Activated CD8-positive, alpha-beta memory T cell treated with anti-CD3 and anti-CD28 coated beads for 36 hours (primary cell): ENCODE measurements around the gene ARHGAP19. TPM values are rescaled to one million over a fixed set of nuclear protein-coding genes. Genes with fewer than 3 reads are reported as not detected.

Source experiments
- CTCF ChIA-PET: fragments of 350-600 bp; sonication (Branson Sonifier 250); formaldehyde crosslinking; loops from one replicate; lab custom pipeline; 2021; ENCODE audit warnings: antibody characterized with exemption; lab: Charles Lee
- POLR2A ChIA-PET: fragments of 350-600 bp; sonication (Branson Sonifier 250); formaldehyde crosslinking; loops from one replicate; lab custom pipeline; 2021; ENCODE audit warnings: antibody characterized with exemption; lab: Charles Lee
- total RNA-seq, 2 experiments: library from RNA; stranded (reverse); gene quantifications; one replicate each; pipeline ENCODE4 v1.2.3, GENCODE V29; 2021

The ARHGAP19 gene
- total RNA-seq, 2 experiments from 2014 or later = 27.3 to 29.8 TPM

DNA sequence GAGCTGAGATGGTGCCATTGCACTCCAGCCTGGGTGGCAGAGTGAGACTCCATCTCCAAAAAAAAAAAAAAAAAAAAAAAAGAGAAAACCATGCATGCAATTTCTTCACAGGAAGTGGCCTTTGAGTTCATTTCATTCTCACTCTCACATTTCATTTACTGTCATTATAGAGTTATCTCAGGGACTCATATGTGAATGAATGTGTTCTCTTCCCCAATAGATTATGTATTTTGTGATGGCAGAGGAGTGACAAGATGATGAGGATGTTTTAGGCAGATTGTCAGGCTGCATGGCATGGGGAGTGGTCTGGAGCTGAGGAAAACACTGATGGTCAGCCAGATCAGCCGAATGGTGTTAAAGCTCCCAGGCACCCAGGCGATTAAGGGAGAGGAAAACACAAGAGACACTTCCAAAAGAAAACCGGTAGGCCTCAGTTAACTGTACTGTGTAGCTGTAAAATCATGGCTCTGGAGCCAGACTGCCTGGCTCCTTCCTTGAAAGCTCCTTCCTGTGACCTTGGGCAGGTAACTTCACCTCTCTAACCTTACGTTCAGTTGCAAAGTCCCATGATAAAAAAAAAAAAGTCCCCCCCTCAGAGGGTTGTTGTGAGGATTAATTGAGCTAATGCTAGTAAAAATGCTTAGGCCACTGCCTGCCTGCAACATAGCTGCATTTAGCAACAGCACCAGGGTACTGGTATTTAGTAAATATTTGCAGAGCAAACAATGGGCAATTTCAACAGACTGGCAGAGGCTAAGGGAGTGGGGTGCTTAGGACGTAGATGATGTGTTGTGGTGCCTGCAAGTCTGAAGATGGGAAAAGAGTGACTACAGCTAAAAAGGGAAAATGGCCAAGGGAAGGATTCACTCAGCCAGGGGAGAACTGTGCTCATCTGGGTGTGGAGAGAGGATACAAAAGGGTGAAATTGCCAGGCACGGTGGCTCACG is 35.2 kb upstream of the ARHGAP19 start:
- ChIA-PET POLR2A (interaction anchor here (0.6 to 0.9 kb wide), 3 partner anchors 13 to 949 kb away, joined by 3 to 9 read pairs (median 6); no protein-coding TSS in a partner anchor), CTCF (interaction anchor here (0.6 to 1.0 kb wide), 3 partner anchors 18 to 386 kb away, joined by 3 to 4 read pairs (median 3); partner anchors contain the start of gene MARVELD1)

DNA sequence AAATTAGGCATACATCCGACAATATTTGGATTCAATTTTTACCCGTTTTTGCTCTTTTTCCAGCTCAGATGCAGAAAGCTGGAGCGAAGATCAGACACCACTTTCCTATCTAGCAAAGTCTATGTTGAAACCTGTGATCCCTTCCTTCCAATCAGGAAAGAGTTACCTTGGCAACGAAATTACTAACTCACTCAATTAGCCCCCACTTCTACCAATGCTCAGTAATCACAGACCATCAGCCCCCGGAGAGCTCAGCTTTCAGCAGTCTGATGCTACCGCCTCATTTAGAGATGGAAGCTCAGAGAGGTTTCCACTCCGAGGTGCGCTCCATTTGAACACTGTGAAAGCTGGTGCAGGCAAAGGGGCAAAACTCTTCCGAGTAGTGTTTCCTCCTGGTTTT is 33.3 kb upstream of the ARHGAP19 start:
- ChIA-PET CTCF (interaction anchor here (1.0 kb wide), 1 partner anchor 47 kb away, joined by 3 read pairs; no protein-coding TSS in a partner anchor), POLR2A (no interaction called here)

DNA sequence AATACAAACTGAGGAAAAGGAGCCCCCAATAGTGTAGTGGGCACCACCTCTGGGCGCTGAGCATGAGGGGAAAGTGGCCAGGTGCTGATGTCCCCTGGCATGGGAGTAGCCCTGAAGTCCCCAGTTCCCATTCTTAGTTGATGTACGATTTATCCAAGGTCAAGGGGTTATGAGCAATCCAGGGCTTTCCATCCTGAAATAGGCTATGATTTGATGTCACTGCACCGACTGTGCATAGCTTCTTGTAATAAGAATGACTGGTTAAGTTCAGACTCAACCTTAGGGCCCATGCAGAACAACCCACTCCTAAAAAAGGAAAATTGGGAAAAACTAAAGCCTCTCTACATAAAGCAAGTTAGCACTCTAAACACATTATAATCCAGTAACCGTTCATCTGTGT is 31.1 kb upstream of the ARHGAP19 start:
- CTCF ChIA-PET = no interaction called here

DNA sequence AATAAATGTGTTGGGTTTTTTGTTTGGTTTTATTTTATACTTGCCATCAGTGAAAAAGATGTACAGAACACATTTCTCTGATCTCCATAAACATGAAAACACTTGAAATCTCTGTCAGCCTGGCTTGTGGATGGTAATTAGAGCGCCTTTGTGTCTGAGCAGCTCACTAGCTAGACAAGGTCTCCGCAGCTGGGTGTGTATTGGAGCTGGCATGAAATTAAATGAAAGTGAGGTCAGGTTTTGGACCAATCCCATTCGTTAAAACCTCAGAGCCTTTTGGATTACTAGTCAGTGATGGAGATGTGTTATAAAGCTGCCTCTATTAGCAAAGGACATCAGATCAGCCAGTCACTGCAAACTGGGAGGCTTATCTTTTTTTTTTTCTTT is 29.4 kb upstream of the ARHGAP19 start:
- ChIA-PET CTCF (no interaction called here), POLR2A (interaction anchor here (2.2 kb wide), 1 partner anchor 11 kb away, joined by 9 read pairs; no protein-coding TSS in a partner anchor)

More for the DNA sequence above, 31.1 kb upstream of the ARHGAP19 start:
- POLR2A ChIA-PET = interaction anchor here (0.7 kb wide), 1 partner anchor 1267 kb away, joined by 4 read pairs; no protein-coding TSS in a partner anchor

DNA sequence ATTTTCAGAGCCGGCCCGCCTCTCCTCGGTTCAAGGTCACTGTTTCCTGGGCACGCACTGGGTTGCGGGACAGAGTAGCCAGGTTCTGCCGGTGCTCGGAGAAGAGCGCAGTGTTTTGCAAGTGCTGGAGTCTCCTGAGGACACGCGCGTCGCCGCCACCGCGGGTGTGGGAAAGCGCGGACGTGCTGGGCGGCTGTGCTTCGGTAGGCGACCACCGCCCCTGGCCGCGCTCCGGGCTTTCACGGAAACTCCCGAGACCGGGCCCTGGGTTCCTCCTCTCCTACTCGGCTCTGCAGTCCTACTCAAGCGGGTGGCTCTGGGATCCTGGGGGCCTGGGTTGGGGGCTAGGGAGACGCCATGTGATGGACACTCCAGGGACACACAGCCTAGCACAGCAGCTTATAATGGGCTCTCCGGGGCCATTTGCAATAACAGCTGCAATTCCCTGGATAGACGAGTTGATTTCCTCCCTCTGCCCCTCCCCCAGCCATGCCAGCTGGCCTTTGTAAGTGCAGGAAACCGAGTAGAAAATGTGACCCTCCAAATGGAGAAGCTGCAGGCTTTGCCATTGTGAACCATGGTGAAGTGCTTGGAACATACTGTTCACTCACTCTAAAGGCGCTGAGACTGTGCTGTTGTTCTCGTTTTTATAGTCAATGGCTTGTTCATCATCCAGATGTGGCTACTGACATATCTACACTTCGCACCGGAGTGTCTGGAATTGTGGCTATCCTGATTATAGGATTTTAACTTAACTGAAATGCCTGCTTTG is 28.8 kb upstream of the ARHGAP19 start:
- ChIA-PET POLR2A (interaction anchor here (2.2 kb wide), 1 partner anchor 12 kb away, joined by 9 read pairs; no protein-coding TSS in a partner anchor), CTCF (no interaction called here)

DNA sequence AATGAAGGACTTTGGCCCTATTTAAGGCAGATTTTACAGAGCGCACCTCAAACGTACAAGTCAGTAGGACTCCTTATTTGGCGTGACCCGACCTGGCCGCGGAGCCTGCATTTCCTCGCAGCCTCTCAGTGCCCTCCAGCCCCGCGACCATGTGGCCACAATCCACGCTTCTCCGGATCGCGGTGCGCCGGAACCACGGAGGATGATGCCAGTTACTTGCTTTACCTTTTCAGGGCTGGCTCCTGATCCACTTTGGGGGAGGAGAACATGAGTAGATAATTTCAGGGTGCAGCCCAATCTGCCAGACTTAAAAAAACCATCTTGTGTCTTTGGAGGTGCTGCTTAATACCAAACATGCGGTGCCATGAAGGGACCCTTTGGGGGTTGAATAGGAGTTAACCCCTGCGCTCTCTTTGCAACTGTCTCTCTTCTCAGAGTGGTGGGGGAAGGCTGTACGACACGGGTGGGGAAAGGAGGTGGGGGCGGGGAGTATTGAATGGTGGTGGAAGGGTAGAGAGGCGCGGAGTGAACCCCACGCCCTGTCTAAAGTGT is 28.1 kb upstream of the ARHGAP19 start:
- CTCF ChIA-PET = interaction anchor here (0.9 to 2.2 kb wide), 2 partner anchors 13 to 21 kb away, joined by 3 to 15 read pairs; partner anchors contain the start of gene FRAT2
- POLR2A ChIA-PET = interaction anchor here (1.0 to 2.3 kb wide), 3 partner anchors 12 to 80 kb away, joined by 4 to 32 read pairs (median 9); partner anchors contain the start of genes FRAT2 and RRP12

DNA sequence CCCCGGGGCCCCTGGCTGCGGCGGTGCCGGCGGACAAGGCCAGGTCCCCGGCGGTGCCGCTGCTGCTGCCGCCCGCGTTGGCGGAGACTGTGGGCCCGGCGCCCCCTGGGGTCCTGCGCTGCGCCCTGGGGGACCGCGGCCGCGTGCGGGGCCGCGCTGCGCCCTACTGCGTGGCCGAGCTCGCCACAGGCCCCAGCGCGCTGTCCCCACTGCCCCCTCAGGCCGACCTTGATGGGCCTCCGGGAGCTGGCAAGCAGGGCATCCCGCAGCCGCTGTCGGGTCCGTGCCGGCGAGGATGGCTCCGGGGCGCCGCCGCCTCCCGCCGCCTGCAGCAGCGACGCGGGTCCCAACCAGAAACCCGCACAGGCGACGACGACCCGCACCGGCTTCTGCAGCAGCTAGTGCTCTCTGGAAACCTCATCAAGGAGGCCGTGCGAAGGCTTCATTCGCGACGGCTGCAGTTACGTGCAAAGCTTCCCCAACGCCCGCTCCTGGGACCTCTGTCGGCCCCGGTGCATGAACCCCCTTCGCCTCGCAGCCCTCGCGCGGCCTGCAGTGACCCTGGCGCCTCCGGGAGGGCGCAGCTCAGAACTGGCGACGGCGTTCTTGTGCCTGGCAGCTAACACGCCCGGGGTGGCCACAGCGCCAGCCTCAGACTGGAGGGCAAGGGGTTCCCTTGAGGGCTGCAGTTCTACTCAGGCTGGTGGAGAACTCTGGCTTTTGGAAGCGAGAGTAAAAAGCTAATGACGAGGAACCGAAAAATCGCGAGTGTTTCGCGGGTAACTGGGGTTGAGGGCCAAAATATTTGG is 27.4 kb upstream of the ARHGAP19 start:
- POLR2A ChIA-PET = interaction anchor here (0.7 to 2.3 kb wide), 4 partner anchors 13 to 124 kb away, joined by 3 to 32 read pairs (median 4); partner anchors contain the start of genes FRAT2 and RRP12
- CTCF ChIA-PET = interaction anchor here (0.9 to 2.2 kb wide), 2 partner anchors 13 to 21 kb away, joined by 3 to 15 read pairs; partner anchors contain the start of gene FRAT2

DNA sequence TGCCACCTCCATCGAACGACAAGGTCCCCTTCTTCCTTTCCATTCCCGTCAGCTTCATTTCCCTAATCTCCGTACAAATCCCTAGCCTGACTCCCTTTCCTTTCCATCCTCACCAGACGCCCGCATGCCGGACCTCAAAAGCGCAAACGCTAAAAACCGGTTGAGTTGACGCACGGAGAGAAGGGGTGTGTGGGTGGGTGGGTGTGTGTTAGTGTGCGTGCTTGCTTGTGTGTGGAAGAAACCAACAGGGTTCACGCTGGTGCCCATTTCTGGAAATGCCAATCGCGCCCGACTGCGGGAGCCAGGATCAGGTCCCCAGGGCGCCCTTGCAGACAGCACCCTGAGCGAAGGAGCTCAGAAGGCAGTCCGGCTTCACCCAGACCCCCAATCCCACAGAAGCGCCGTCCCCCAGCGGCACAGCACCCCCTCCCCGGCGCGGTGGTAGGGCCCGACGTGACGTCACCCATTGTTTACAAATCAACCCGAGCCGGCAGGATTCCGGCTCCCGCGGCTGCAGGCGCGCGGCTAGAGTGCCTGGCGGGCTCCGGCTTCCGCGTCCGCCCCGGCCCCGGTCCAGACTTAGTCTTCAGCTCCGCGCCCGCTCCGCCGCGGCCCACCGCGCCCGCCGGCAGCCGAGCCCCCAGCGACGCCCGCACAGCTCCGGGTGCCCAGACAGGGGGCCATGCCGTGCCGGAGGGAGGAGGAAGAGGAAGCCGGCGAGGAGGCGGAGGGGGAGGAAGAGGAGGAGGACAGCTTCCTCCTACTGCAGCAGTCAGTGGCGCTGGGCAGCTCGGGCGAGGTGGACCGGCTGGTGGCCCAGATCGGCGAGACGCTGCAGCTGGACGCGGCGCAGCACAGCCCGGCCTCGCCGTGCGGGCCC is 26.6 kb upstream of the ARHGAP19 start, which contains the start of gene FRAT1:
Gene FRAT1 (plus strand): TSS at position 500 of the 880 bp plus-strand sequence. CDS start 183 bp downstream, at position 683.
- CTCF ChIA-PET = interaction anchor here (2.2 kb wide), 1 partner anchor 14 kb away, joined by 15 read pairs; the partner anchor contains the start of gene FRAT2
- POLR2A ChIA-PET = interaction anchor here (0.7 to 2.3 kb wide), 3 partner anchors 14 to 125 kb away, joined by 3 to 32 read pairs (median 4); partner anchors contain the start of gene FRAT2

DNA sequence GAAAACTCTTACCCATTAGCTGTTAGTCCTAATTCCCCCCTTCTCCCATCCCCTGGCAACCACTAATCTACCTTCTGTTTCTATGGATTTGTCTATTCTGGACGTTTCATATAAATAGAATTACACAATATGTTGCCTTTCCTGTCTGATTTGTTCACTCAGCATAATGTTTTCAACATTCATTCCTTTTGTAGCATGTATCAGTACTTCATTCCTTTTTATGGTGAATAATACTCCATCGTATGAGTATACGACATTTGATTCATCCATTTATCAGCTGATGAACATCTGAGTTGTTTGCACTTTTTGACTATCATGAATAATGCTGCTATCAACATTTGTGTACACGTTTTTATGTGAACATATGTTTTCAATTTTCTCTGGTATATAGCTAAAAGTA is 22.2 kb upstream of the ARHGAP19 start:
- CTCF ChIA-PET = interaction anchor here (1.4 kb wide), 1 partner anchor 13 kb away, joined by 3 read pairs; no protein-coding TSS in a partner anchor
- POLR2A ChIA-PET = no interaction called here

DNA sequence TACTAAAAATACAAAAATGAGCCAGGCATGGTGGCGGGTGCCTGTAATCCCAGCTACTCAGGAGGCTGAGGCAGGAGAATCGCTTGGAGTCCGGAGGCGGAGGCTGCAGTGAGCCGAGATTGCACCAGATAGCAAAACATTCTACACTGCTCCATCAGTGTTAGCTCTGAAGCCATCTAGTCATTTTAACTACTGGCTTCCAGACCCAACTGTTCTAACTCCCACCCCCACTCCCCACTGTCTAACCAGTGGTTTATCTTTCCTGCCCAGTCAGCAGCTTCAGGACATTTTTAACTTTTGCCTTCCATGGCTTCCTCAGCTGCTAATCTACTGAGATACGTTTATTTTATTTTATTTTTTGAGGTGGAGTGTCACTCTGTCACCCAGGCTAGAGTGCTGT is 20.5 kb upstream of the ARHGAP19 start:
- ChIA-PET CTCF (interaction anchor here (0.5 to 0.6 kb wide), 3 partner anchors 15 to 36 kb away, joined by 3 to 4 read pairs (median 3); no protein-coding TSS in a partner anchor), POLR2A (interaction anchor here (0.5 kb wide), 1 partner anchor 13 kb away, joined by 3 read pairs; no protein-coding TSS in a partner anchor)

DNA sequence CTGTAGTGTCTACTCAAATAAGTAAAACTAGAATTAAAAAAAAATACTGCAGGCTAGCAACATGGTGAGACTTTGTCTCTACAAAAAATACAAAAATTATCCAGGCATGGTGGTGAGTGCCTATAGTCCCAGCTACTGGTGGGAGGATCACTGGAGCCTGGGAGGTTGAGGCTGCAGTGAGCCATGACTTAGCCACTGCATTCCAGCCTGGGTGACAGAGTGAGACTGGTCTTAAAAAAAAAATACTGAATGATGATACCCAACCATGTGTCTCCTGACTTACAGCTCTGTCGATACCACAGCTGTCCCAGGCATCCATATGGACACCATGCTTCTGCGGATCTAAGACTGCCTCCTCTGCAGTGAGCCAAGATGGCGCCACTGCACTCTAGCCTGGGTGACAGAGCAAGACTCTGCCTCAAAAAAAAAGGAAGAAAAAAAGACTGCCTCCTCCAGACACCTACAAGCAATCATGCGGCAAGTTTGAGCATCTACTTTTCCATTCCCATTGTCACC is 18.7 kb upstream of the ARHGAP19 start:
- ChIA-PET POLR2A (no interaction called here), CTCF (no interaction called here)

DNA sequence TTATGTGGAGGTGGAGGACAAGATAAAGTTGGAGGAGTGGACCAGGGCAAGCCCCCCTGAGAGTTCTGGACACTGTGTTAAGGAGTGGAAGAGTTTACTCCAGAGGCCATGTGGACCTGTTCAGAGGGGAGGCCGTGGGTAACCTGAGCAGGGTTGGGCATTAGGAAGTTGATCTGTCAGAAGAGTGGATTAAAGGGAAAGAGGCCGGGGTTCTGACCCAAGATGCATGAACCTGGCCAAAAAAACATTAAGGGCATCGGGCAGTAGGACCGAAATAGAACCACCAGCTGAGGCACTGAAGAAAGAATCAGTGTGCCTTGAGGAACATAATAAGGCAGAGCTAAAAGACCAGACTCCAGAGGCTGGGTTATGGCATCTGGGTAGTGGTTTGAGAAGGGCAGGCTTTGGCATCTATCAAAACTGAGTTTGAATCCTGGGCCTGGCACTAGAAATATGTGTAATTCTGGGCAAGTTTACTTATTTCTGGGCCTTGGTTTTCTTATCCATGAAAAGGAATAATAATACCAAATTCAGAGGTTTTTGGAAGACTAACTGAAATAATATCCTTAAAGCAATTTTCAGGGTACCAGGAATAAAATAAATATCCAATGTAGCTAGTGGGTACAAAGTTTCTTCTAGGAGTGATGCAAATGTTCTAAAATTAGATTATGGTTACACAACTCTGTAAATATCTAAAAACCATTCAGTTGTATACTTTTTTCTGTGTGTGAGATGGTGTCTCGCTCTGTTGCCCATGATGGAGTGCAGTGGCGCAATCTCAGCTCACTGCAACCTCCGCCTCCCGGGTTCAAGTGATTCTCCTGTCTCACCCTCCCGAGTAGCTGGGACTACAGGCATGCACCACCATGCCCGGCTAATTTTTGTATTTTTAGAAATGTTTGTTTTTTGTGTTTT is 15.7 kb upstream of the ARHGAP19 start:
- POLR2A ChIA-PET = no interaction called here
- CTCF ChIA-PET = no interaction called here

DNA sequence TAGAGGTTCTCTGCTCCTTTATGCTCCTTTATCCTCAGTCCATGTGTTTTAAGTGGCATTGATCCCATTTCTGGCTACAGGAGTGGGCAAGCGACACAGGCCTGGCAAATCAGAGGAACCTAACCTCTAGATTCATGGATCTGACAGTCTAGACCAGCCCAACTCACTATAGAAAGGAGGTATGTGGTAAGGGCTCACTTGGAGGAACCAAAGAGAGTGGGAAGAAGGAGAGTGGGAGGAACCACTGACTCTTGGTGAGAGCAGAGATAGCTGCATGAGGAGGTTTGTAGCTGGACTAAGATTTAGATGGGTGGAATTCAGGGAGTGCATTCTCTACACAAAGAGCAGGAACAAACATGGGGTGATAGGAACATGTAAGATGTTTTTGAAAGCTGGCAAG is 15.0 kb upstream of the ARHGAP19 start:
- ChIA-PET POLR2A (no interaction called here), CTCF (no interaction called here)

DNA sequence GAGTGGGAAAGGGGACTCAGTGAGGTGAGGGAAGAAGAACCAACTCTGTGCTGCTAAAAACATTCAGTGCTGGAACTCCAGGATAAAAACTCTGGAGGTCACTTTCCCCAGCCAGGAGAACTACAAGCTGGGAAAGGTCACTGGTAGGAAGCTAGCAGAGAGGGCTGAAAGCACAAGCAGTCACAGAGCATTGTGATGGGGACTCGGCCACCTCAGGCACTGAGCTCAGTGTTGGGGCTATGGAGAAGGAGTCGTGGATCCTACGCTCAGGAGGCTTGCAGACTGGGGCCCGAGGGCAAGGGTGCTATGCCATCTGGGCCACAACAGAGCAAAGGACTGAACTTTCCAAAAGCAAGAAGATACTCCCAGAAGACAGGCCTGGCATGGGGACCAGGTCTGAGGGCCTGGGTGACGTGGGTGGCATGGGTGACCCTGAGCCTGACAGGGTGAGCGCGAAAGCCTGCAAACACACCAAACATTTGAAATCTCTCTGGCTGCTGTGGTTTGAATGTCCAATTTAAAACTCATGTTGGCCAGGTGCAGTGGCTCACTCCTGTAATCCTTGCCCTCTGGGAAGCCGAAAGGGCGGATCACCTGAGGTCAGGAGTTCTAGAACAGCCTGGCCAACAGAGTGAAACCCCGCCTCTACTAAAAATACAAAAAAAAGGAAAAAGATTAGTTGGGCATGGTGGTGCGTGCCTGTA is 9.8 kb upstream of the ARHGAP19 start:
- ChIA-PET POLR2A (no interaction called here), CTCF (interaction anchor here (1.1 kb wide), 1 partner anchor 12 kb away, joined by 3 read pairs; no protein-coding TSS in a partner anchor)

DNA sequence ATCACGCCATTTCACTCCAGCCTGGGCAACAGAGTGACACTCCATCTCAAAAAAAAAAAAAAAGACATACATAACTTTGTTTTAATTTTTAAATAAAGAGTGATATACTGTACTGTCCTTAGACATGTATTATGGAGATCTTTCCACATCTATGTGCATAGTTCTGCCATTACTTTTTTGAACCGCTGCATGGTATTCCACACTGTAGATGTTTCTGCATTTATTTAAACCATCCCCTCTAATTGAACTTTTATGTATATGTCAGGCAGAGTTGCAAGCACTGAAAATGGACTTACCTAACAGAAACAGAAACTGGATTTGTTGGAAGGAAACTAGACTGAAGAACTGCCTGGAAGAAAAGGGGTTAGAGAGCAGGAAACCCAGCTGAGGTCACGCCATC is 8.5 kb upstream of the ARHGAP19 start:
- CTCF ChIA-PET = interaction anchor here (1.1 kb wide), 1 partner anchor 14 kb away, joined by 3 read pairs; no protein-coding TSS in a partner anchor
- POLR2A ChIA-PET = no interaction called here
